Skeletal muscle tissue (tissue), 4 donors: ENCODE results near the gene MMP23B. TPM values are rescaled to one million over a fixed set of nuclear protein-coding genes. Genes with fewer than 3 reads are reported as not detected.
"Not testable (repeated sequence)": the region's sequence is repeated elsewhere in the genome, so short reads cannot be mapped to it uniquely, and the experiment has no call there.

ENCODE experiments used
- H3K27ac ChIP-seq: one replicate; pipeline ENCODE4 v1.7.0; 2013; ENCODE audit warnings: mild to moderate bottlenecking, low read depth, low read length, inconsistent platforms
- H3K27me3 ChIP-seq, 3 donors: one replicate each; pipeline ENCODE4 v1.7.0; 2013; ENCODE audit warnings: low read length in 3 of 3; ENCODE audit not compliant: control insufficient read depth in 3 of 3, insufficient read depth in 3 of 3
- H3K36me3 ChIP-seq, 3 donors: one replicate each; pipeline ENCODE4 v1.7.0; 2013; ENCODE audit warnings: low read length in 3 of 3; ENCODE audit not compliant: control insufficient read depth in 3 of 3, insufficient read depth in 3 of 3
- H3K4me1 ChIP-seq, 3 donors: one replicate each; pipeline ENCODE4 v1.7.0; 2013; ENCODE audit warnings: low read length in 3 of 3, mild to moderate bottlenecking in 3 of 3; ENCODE audit not compliant: control insufficient read depth in 3 of 3, insufficient read depth in 3 of 3
- H3K4me3 ChIP-seq, 3 donors: one replicate each; pipeline ENCODE4 v1.7.0; 2013; ENCODE audit warnings: low read length in 3 of 3
- H3K9ac ChIP-seq, 3 donors: one replicate each; pipeline ENCODE4 v1.7.0; 2013; ENCODE audit warnings: low read length in 3 of 3, mild to moderate bottlenecking in 3 of 3, moderate library complexity in 2 of 3, low read depth in 1 of 3
- H3K9me3 ChIP-seq, 3 donors: one replicate each; pipeline ENCODE4 v1.7.0; 2013; ENCODE audit warnings: low read length in 3 of 3; ENCODE audit not compliant: control insufficient read depth in 3 of 3
- total RNA-seq: library from RNA; depleted of rRNA; stranded (reverse); fragments of >200 nt; gene quantifications from one replicate; pipeline ENCODE4 v1.2.3, GENCODE V29; 2014
- donor health status: Osteomylitis.

MMP23B gene
- total RNA-seq, 1 donor from 2014 or later = 17.2 TPM

DNA sequence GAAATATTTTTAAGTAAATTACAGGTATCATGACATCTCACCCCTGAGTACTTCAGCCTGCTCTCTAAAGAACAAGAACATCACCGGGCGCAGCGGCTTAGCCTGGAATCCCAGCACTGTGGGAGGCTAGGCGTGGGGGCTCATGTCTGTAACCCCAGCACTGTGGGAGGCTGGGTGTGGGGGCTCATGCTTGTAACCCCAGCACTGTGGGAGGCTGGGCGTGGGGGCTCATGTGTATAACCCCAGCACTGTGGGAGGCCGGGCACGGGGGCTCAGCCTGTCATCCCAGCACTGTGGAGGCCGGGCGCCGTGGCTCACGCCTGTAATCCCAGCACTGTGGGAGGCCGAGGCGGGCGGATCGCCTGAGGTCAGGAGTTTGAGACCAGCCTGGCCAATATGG lies 34.6 kb downstream of the MMP23B start:
- H3K36me3 ChIP-seq = peaks cover 33 to 39% (median 35%) of the 10 kb centered on the region in 3 donors

GRCh38 chr1:1669468-1670440 lies 37.8 kb downstream of the MMP23B start:
- H3K27ac ChIP-seq = no peak overlapping the region
- no peaks in the 10 kb centered on the region for H3K27me3 ChIP-seq
- H3K36me3 ChIP-seq = peaks cover 39 to 45% (median 44%) of the 10 kb centered on the region in 3 donors
- H3K4me3 ChIP-seq = no peak overlapping the region
- H3K9me3 ChIP-seq = no peaks in the 10 kb centered on the region
- no peaks in the 10 kb centered on the region for H3K4me1 ChIP-seq
- H3K9ac ChIP-seq = no peak overlapping the region

More for the DNA sequence above, 34.6 kb downstream of the MMP23B start:
- H3K27me3 ChIP-seq = no peaks in the 10 kb centered on the region
- no peaks in the 10 kb centered on the region for H3K4me1 ChIP-seq
- H3K9me3 ChIP-seq = no peaks in the 10 kb centered on the region
- H3K9ac ChIP-seq = no peak overlapping the region
- H3K4me3 ChIP-seq = no peak overlapping the region
- H3K27ac ChIP-seq = no peak overlapping the region

DNA sequence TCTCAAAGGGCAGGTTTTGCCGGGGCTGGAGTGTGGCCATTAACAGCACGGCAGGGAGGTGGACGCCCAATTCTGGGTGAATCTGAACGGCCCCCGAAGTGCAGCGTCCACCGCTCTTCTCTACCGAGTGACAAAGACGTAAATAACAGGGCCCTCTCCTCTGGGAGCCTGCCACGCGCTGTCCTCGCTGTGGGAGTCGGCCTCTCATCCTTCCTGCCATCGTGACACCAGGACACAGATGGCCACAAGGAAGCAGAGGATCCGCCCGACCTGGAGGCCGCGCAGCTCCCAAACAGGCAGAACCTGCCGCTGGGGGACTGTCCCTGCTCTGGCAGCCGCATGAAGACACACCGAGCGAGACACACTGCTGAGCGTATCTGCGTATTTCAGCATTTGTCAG lies 38.9 kb downstream of the MMP23B start:
- Histone ChIP-seq H3K4me1 (no peaks in the 10 kb centered on the region), H3K4me3 (no peak overlapping the region), H3K27me3 (no peaks in the 10 kb centered on the region), H3K9me3 (no peaks in the 10 kb centered on the region), H3K36me3 (peaks cover 28 to 34% (median 33%) of the 10 kb centered on the region in 3 donors), H3K9ac (no peak overlapping the region), H3K27ac (no peak overlapping the region)

DNA sequence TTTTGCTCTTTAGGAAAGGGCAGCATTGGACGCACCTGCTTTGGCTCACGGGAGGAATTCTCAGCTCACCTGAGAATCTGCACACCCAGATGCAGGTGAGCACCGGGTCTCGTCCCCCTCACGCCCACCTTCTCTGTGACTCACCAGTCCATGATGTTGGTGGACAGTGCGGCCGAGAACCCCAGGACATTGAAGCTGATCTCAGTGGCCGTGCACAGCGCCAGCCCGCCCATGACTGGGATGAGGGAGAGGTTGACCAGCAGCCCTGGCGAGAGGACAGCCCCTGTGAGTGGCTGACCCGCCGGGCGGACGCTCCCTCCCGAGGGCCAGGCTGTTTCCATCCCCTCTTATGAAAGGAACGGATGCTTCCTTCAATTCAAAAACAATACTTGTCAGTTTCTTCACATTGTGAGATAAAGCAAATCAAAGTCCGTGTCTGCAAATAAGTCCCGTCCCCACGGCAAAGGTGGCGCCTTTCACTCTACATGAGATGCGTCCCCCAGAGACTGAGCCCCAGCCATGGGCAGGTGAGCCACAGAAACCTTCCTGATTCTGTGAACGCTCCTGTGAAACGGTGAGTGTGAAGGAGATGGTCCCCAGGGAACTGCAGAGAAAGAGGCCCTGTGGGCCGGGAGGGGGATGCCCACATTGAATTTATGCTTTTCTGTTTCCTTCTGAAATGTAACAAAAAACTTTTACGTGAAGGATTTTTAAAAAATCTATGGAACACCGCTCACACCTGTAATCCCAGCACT lies 39.6 kb downstream of the MMP23B start:
- H3K36me3 ChIP-seq = peaks cover 22 to 28% (median 27%) of the 10 kb centered on the region in 3 donors
- H3K9ac ChIP-seq = no peak overlapping the region
- no peaks in the 10 kb centered on the region for H3K9me3 ChIP-seq
- H3K4me3 ChIP-seq = no peak overlapping the region
- H3K4me1 ChIP-seq = no peaks in the 10 kb centered on the region
- no peak overlapping the region for H3K27ac ChIP-seq
- H3K27me3 ChIP-seq = no peaks in the 10 kb centered on the region

- H3K4me1 ChIP-seq = no peaks in the 10 kb centered on the region
- H3K9me3 ChIP-seq = no peaks in the 10 kb centered on the region
- H3K9ac ChIP-seq = no peak overlapping the region
- H3K4me3 ChIP-seq = no peak overlapping the region
- H3K27me3 ChIP-seq = no peaks in the 10 kb centered on the region
- H3K27ac ChIP-seq = no peak overlapping the region
- peaks cover 21 to 26% (median 26%) of the 10 kb centered on the region in 3 donors for H3K36me3 ChIP-seq
These were observed 40.4 kb downstream of the MMP23B start for GRCh38 chr1:1672181-1672965.

DNA sequence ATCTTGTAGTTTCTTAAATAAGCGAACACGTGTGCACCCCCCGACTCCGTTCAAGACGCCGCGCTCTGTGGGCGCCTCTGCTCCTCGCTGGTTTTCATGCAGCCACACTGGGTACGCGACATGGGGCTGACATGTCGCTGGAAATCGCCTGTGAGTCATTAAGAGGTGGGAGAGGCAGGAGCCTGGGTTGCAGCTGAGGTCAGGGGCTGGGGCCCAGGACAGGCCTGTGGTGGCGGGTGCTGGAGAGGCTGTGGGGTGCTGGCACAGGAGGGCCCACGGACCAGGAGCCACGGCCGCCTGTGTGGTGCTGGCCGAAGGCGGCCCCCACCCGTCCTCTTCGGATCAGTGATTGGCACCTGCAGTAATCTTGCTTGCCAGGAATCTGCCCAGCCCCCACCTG lies 42.8 kb downstream of the MMP23B start:
- not testable (repeated sequence) for H3K4me3 ChIP-seq, H3K27ac ChIP-seq, H3K27me3 ChIP-seq, H3K9ac ChIP-seq, H3K9me3 ChIP-seq
- Histone ChIP-seq H3K4me1 (peaks cover 5 to 11% (median 7%) of the 10 kb centered on the region in 3 donors), H3K36me3 (peaks cover 12 to 18% (median 16%) of the 10 kb centered on the region in 3 donors)

DNA sequence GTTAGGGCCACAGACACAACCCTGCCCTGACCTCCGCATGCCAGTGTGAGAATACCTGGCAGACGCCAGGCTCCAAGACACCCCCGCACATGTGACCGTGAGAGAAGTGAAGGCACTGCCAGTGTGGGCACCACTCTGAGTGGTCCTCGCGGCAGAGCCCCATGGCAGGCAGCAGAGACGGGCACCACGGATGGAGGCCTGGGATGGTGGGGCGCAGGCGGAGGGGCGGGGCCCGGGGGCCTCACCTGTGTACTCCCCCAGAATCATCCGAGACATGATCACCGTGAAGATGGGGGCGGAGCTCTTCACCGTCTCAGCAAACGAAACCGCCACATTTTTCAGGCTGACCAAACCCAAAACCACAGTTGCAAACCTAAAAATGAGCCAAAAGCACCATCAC lies 43.2 kb downstream of the MMP23B start:
- not testable (repeated sequence) for H3K27me3 ChIP-seq, H3K9me3 ChIP-seq, H3K9ac ChIP-seq, H3K27ac ChIP-seq, H3K4me3 ChIP-seq
- Histone ChIP-seq H3K36me3 (peaks cover 11 to 18% (median 14%) of the 10 kb centered on the region in 3 donors), H3K4me1 (peaks cover 5 to 11% (median 7%) of the 10 kb centered on the region in 3 donors)

GRCh38 chr1:1676087-1676486 lies 44.1 kb downstream of the MMP23B start:
- not testable (repeated sequence) for H3K4me3 ChIP-seq, H3K27me3 ChIP-seq, H3K9me3 ChIP-seq, H3K27ac ChIP-seq, H3K9ac ChIP-seq
- Histone ChIP-seq H3K4me1 (peaks cover 5 to 11% (median 7%) of the 10 kb centered on the region in 3 donors), H3K36me3 (peaks cover 7 to 14% (median 11%) of the 10 kb centered on the region in 3 donors)

DNA sequence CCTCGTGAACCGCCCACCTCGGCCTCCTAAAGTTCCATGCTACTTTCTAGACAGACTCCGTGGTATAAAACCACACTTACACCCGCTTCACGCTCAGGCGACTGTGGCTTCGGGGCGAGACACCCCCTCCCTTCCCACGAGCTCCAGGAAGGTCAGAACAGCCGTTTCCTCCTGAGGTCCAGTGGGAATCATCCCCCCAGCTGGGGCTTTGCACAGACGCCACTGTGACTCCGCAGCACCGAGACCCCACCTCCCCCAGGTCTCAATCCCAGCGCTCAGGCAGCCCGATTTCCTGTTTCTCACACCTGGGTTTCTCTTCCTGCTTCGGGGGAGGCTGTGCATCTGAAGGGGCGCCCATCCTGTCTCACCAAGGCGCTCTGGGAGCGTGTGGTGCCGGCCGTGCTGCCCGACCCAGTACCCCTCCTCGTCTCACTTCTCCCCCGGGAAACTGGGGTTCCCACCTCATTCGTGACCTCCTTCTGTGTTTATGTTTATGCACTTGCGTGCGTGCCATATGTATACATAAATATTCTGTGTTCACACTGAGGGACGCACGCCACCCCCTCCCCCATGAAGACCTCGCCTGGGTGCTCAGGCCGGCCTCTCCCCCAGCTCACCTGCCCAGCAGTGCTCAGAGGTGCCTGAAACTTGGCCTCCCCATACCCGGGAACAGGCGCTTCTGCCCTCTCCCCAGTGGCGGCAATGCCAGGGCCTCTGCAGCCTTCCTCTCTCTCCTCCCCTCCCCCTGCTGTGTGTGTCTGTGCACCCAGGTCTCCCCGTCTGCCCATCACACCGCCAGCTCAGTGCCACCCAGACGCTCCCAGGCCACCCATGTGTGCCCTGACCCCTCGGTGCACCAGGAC lies 46.0 kb downstream of the MMP23B start:
- Histone ChIP-seq H3K9ac (peak overlapping the region in 2 of 3 donors; percentile 51 to 54), H3K4me1 (peaks cover 5 to 11% (median 7%) of the 10 kb centered on the region in 3 donors), H3K9me3 (no peaks in the 10 kb centered on the region), H3K27ac (no peak overlapping the region), H3K4me3 (no peak overlapping the region), H3K36me3 (peaks cover 0 to 5% (median 0%) of the 10 kb centered on the region in 3 donors), H3K27me3 (no peaks in the 10 kb centered on the region)
